NCI-H446 treated with DMSO at 0.1 percent for 48 hours (cell line): ENCODE data around the gene ZFYVE28.
"Not testable (repeated sequence)": the region's sequence is repeated elsewhere in the genome, so short reads cannot be mapped to it uniquely, and the experiment has no call there.

Experiments
- DNase-seq: peaks from one replicate; lab custom pipeline; 2025; lab: John Stamatoyannopoulos, UW

Gene ZFYVE28

GRCh38 chr4:2446656-2447564 lies 28.5 kb upstream of the ZFYVE28 start:
- DNase-seq: no peak

DNA sequence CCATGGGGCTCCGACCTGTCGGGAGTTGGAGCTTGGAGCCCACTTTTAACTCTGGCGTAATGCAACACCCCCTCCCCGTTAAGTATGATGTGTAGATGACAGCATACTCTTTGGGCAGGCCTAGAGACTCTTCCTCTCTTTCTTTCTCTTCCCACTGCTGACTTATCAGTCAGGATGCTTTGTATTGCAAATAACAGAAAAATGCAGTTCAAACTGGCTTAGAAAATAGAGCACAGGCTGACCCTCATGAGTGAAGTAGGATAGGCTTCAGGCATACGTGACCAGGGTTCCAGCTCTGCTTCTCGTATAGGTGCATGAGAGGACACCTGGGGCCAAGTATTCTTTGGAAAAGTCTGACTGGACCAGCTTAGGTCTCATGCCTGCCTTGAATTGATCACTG lies 27.1 kb upstream of the ZFYVE28 start:
- no peak for DNase-seq

GRCh38 chr4:2445130-2445529 lies 26.7 kb upstream of the ZFYVE28 start:
- no peak for DNase-seq

DNA sequence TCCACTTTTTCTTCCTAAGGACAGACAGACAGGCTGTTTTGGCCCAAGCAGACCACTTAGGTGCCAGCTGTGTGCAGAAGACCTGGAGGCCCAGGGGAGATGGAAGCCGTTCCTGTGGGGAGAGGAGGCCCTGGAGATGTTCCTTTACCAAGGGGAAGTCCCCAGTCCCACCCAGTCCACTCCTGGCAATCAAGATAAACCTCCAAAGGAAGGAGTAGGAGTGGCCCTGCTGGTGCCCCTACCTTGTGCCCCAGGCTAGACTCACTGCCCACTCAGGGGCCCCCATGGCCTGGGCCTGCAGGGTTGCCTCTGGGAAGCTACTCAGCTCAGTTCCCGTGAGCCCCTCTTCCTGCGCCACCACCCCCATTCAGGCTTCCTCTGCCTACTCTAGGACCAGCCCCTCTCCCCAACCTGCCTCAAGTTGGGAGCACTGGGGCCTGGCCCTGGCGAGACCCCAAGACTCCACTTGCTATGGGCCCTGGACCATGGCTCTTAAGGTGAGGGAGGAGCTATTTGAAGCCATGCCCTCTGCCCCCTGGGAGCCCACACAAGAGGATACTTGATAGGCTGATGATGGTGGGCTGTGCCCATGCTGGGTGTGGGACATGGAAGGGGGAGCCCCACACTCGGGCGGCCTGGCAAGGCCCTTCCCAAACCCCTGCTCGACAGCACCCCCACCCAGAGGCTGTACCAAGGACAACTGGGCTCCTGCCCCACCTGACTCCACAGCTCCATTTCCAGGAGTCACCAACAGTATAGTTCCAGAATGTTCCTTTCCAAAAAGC lies 25.7 kb upstream of the ZFYVE28 start:
- DNase-seq: no peak

DNA sequence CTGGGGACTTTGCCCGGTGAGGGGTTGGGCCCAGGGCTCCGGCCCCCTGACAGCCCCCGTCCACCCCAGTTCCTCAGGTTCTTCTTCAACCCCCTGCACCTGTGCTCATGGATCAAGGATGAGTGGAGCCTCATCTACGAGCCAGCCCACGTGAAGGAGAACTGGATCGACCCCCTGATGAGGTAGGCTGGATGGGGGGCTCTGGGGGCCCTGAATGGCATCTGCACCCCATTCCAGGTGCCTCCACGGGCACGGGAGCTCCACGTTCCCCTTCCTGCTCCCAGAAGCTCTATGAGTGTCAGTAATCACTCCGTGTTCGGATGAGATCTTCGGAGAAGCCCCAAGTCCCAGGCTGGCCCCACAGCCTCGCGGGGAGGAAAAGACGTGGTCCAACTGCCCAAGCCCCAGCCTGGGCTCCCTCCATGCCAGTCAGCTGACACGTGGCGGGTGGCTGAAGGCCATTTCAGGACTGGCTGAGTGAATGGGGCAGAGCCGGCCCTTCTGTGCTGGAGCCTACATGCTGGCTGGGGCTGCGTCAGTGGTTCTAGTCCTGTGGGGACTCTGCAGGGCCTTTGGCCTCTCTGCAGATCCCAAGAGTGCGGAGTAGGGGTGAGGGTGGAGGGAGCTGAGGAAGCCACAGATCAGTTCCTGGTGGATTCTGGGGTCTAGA lies 24.8 kb upstream of the ZFYVE28 start:
- DNase-seq: no peak

DNA sequence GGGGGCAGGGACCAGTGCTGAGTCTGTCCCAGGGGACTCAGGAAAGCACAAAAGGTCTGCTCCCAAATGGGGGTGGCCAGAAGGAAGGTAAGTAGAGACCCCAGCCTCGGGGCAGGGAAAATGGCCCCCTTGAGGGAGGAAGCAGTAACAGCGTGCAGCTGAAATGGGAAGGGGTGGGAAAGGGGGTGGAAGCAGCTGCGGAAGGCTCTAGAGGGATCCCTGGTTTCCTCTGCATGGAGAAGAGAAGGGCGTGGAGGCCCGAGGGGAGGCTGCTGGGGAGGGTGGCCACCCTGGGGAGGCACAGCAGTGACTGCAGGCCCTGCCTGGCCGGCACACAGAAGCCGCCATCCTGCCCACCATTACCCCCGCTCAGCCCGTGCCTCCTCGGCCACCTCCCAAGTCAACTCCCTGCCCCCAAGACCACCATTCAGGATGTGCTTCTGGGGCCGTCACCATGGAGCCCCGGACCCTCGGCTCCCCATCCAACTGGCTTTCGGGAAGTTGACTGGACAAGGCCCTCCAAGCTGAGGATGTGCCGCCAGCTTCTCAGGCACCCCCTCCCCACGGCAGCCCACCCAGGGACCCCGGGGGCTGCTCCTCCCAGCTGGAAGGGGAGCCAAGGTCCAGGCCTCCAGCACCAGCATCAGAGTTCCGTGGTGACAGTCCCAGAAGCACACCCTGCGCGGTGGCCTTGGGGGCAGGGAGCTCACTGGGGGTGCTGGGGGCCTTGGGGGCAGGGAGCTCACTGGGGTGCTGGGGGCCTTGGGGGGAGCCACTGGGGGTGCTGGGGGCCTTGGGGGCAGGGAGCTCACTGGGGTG lies 23.9 kb upstream of the ZFYVE28 start:
- DNase-seq: no peak

DNA sequence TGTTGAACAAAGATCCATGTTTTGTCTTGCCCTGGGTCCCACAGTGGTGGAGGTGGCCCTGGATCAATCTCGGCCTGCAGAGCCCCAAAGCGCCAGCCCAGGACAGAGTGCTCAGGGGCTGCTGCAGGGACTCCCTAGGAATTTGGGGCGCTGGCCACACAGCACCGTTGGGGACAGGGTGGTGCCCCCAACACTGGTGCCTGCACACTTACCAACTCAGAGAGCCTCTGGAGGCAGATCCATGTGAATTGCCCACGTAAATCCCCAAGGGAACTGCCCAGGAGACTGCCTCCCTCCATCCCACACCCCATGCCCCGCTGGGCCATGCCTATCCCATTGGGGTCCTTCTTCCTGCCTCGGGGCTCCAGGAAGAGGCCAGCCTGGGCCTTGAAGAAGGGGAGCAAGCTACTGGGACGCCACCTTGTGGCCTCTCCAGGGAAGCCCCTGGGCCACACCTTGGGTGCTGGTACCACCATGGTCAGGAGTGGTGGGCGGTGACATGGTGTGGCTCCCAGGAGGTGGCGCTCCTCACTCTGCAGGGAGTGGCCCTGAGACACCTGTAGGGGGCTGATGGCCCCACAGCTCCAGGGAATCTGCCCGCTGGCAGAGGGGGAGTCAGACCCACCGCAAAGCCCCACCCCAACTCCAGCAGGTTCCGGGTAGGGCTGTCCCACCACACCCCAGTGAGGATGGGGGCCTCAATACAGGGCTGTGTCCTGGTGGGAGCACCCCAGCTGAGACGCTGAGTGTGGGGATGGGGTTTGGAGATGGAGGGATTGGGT lies 23.1 kb upstream of the ZFYVE28 start:
- no peak for DNase-seq

GRCh38 chr4:2438822-2439718 lies 20.6 kb upstream of the ZFYVE28 start:
- DNase-seq: no peak

GRCh38 chr4:2437475-2438215 lies 19.2 kb upstream of the ZFYVE28 start:
- no peak for DNase-seq

DNA sequence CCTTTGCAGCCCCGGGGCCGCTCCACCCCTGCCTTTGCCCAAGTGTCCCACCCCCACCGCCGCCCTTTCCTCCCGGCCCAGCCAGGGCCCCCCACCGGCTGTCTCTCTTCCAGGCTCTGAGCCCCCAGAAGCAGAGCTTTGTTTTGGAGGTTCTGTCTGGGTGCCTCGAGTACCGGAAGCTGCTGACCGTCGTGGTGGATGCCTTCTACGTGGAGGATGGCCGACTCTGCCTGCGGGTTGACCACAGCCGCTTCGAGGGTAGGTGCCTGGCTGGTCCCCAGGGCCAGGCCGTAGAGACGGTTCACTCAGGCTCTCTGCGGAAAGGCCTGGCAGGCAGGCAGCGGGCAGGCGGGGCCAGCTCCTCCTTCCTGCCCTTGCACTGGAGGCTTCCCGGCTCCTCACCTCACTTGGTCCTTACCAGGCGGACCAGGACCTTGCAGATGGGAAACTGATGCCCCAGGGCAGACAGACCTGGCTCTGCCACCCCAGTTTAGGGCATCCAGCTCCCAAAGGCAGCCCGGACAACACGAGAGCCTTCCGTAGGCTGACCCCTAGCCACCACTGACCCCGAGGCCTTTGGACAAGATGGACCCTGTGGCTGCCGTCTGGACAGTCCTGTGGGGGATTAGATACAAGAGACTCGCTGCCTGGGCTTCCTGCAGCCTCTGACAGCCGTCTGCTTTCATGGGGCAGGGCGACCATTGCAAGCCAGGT lies 18.5 kb upstream of the ZFYVE28 start:
- DNase-seq: no peak

- no peak for DNase-seq
These were observed 17.9 kb upstream of the ZFYVE28 start for GRCh38 chr4:2436301-2436700.

DNA sequence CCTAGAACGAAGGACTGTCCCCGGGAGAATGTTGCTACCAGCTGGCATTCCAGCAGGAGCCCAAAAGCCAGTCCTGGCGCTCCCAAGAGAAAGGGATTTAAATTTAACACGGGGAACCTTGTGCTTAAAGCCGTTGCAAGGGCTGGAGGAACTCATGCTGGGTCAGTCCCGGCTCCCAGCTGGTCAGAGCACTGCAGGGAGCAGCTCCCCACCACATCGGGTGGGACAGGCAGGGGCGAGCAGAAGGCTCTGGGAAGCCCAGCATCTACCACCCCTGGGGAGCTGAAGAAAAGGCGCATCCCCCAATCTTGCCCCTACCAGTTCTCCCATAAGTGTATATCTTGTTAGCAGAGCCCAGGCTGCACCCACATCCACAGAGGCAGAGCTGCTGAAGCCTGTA lies 16.0 kb upstream of the ZFYVE28 start:
- DNase-seq: no peak

GRCh38 chr4:2433609-2434350 lies 15.3 kb upstream of the ZFYVE28 start:
- DNase-seq: no peak

DNA sequence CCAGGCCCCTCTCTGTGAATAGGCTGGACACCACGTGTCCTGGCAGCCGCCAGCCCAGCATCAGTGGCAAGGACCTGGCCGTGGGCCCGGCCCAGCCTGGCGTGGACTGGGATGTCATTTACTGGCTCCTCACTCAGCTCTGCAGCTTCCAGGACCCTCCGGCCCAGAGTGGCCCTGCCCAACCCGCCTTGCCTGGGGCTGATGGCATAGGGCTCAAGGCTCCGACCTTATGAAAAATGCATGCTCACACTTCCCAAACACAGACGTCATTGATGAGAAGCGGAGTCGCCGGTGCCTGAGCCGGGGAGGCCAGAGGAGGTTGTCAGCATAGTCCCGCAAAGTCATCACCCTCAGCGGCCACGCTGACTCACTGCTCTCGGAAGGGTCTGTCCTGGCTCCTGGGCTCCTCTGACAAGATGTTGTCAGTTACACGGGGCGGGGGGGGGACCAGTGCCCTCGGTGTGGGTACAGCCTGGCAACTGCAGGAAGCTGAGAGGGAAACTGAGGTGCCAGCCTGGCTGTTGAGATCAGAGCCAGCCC lies 14.6 kb upstream of the ZFYVE28 start:
- no peak for DNase-seq

- no peak for DNase-seq
These were observed 13.6 kb upstream of the ZFYVE28 start for GRCh38 chr4:2432004-2432403.

DNA sequence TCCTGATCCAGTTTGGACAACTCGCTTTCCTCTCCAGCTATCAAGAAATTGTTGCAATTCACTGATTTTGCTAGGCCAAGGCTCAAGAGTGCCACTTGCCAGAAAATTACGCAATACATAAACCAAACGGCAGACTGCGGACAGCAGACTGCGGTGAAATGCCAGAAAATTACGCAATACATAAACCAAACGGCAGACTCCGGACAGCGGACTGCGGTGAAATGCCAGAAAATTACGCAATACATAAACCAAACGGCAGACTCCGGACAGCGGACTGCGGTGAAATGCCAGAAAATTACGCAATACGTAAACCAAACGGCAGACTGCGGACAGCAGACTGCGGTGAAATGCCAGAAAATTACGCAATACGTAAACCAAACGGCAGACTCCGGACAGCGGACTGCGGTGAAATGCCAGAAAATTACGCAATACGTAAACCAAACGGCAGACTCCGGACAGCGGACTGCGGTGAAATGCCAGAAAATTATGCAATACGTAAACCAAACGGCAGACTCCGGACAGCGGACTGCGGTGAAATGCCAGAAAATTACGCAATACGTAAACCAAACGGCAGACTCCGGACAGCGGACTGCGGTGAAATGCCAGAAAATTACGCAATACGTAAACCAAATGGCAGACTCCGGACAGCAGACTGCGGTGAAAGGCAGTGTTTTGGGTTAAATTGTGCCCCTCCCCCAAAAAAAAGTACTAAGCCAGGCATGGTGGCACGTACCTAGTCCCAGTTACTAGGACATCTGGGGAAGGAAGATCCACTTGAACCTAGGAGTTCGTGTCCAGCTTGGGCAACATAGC lies 11.7 kb upstream of the ZFYVE28 start:
- DNase-seq: not testable (repeated sequence)
